ENCODE results near the gene CDC40. TPM values are rescaled to one million over a fixed set of nuclear protein-coding genes. Genes with fewer than 3 reads are reported as not detected.
"Not testable (repeated sequence)": the region's sequence is repeated elsewhere in the genome, so short reads cannot be mapped to it uniquely, and the experiment has no call there.

Gene CDC40
- total RNA-seq, 1 donor from 2014 or later: 30.0 TPM

DNA sequence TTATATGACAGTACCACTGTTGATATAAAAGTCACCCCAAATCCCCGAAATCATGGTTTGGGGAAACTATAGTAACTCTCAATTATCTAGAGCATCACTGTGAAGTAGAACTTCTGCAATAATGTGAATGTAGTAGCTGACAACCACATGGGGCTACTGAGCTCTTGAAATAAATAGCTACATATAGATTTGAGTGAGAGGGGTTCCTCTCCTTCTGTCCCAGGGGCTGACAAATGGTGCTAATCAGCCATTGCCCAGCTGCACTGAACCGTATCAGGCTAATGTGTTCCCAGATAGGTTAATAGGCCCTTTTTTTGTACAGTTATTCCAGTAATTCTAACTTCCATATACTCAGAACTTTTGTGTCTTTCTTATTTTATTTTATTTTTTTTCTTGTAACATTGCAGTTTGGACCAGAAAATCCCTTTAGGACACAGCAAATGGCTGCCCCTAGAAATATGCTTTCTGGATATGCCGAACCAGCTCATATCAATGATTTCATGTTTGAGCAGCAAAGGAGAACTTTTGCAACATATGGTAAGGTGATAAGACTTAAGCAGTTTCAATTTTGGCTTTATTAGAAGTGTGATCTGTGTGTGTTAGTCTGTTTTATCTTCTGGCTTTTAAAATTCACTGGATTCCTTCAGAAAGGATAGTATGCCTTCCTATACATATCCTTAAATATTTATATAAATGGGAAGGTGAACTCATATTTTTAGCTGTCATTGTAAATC, 21.1 kb downstream of the CDC40 start:
- DNase-seq: no peak

DNA sequence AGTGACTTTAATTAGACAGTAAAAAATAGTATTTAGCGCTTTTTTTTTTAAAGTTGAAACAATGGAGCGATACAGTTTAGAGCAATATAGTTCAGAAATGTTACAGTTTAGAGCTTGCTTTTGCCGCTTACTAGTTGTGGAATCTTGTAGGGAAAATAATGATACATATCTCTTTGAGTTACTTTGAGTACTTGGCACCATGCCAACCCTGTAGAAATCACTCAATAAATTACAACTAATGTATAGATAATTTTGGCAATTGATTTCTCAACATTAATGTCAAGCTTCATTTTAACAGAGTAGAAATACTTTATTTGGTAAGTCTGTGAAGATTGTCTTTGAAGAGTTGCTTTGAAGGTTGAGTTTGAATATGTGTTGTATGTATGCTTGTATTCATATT, 27.4 kb downstream of the CDC40 start:
- DNase-seq: no peak

DNA sequence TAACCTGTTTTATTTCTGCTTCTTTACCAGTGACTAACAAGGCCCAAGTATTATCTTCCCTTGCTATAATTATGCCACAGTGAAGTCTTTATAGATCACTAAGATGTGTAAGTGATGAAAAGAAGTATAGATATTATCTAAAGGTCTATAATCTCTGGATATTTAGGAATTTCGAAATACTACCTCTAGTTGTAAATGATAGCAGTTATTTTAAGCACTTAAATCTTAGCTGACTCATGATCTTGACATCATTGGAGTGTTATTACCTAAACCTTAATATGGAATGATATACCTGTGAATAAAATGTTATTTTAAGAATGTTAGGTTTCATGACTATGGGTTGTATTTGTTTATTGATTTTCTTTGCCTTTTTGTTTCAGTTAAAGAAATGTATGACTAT, 31.5 kb downstream of the CDC40 start:
- DNase-seq: no peak

DNA sequence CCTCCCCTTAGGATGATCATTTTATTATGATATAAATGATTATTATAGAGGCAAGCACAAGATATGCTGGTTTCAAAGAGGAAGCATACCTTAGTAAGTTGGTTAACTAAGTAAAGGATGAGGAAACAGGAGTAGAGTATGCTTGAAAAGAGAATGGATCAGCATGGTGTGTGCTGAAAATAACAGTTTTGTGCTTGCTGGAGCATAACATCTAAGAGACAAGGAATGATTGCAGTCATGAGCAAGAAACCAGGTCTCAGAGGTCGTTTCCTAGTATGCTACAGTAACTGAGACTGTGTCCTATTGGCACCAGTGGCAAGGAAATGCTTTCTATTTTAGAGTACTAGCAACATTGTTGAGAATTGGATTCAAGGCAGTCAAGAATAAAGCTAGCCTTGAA, 34.1 kb downstream of the CDC40 start:
- no peak for DNase-seq

DNA sequence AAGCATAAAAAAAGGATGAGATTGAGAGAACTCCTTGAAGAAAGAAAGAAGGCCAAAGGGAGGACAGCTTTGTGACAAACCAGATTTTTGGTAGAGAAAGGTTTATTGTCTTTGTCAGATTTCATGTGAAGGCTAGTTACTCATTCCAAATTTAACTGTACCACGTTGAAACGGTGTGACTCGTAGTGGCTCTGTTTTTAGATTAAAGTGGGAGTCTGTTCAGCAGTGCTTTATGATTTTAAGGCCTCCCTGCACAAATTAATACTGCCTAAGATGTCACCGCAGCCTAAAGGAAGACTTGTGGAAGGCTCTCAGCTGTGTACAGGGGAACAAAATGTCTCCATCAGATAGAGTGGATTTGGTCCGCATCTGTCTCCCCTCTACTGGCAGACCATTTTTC, 35.9 kb downstream of the CDC40 start:
- DNase-seq: no peak

DNA sequence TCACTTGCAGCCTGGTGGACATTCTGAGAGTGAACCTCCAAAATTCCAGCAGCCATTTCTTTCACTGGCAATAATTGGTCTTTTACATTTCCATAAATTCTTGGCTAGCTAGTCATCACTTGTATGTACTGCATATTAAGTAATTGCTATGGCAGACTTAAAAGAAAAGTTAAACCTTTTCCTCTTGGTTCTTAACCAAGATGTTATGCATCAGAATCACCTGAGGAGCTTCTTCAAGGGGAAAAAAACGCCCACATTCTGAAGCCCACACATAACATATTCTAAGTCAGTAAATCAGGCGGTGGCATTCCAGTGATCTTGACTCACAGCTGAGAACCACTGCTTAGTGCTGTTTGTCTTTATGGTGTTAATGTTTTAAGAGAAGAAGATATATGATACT, 37.0 kb downstream of the CDC40 start:
- no peak for DNase-seq

DNA sequence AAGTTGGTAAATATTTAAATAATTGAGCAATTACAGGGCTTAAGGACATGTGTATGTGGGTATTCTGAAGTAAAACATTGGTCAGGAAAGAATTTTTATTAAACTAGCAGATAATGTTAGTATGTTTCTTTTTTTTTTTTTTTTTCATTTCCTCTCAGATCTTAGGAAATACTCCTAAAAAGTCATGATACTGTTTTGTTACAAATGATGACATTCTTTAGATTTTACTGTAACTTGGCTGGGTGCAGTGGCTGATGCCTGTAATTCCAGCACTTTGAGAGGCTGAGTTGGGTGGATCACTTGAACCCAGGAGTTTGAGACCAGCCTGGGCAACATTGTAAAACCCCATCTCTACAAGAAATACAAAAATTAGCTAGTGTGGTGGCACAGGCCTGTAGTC, 41.5 kb downstream of the CDC40 start:
- DNase-seq: no peak

DNA sequence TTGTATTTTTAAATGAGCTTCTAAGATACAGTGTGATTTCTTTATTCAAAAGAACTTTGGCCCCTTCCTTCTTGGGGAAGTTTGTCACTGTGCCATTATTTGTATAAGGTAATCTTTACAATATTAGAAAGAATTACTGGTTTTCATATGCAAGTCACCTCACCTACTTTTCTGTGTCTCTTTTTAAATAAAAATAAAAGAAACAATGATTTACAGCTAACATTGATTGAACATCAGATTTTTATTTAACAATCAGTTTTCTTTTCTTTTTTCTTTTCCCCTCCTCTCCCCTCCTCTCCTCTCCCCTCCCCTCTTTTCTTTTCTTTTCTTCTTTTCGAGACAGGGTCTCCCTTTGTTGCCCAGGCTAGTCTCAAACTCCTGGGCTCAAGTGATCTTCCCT, 46.0 kb downstream of the CDC40 start:
- DNase-seq: no peak

DNA sequence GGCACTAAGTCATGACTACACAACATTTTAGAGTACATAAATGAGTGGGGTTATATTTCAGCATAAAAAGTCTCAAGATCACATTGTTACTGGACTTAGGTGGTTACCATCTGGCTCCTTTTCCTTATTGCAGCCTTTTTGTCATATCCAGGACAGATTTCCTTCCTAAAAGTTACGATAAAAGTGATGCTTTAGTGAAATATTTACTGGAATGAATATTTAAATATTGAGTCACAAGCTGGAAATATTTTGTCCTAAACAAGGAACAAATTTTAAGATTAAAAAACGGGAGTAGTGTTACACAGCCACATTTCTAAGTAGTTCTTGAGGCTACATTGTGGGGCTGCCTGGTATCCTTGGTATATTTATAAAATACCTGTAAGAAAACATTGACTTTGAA, 52.2 kb downstream of the CDC40 start:
- no peak for DNase-seq

DNA sequence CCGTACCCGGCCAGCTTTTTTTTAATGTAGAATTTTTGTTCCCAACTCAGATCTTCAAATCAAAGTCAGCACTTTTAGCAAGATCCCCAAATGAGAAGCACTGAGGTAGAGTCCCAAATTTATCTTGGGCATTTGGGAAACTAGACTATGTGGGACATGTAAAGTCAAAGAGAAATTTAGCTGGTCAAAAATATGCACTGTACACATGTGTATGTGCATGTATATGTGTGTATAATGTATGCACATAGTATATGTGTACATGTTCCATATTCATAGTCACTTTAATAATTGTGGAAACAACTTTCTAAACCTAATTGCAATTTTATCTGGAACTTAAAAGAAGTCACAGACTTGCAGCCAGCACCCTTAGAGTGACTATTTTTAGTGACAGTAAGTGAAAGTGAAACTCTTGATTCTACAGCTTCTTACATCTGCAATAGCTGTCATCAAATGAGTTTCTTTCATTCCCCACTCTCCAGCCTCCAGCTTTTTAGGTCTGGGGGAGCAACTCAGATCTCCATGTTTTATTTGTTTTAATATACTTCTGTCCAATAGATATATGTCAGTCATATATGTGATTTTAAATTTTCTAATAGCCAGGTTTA, 53.6 kb downstream of the CDC40 start:
- DNase-seq: no peak

DNA sequence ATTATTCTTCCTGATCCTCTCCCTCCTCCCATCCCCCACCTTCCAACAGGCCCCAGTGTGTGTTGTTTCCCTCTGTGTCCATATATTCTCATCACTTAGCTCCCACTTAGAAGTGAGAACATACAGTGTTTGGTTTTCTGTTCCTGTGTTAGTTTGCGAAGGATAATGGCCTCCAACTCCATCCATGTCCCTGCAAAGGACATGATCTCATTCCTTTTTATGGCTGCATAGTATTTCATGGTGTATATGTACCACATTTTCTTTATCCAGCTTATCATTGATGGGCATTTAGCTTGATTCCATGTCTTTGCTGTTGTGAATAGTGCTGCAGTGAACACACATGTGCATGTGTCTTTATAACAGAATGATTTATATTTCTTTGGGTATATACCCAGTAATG, 55.8 kb downstream of the CDC40 start:
- DNase-seq: not testable (repeated sequence)

DNA sequence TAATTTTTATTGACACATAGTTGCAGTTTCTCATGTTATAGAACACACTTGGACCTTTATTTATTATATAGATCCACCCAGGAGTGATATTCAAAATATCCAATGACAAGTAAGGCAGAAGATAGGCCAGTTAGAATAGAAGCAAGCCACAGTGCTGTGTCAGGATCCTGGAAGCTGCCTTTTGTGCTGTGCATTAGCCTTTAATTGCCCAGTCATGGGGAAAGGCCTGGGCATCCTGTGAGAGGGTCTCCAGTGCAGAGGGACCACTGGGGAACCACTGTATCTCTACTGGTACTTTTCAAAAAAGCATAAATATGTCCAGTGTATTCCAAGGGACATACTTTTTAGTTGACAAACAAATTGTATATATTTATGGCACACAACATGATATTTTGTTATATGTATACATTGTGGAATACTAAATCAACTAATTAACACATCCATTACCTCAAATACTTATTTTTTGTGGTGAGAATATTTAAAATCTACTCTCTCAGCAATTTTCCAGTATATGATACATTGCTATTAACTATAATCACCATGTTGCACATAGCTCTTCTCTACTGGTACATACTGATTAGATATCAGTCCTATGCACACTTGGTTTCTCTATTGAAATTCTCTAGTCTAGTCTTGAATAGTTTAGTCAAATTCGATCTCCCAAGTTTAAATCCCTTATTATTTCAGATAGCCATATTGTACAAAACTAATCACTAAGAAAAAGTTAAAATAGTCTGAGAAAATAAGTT, 59.5 kb downstream of the CDC40 start:
- DNase-seq: no peak

DNA sequence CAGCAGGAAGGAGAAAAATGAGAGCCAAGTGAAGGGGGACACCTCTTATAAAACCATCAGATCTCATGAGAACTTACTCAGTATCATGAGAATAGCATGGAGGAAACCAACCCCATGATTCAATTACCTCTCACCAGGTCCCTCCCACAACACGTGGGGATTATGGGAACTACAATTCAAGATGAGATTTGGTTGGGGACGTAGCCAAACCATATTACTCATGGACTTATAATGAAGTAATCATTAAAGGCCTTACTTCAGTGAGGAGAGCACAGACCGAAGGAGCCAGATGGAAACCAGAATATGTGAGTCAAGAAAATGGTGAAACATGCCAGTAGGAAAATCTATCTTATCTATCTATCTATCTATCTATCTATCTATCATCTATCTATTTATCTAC, 64.4 kb downstream of the CDC40 start:
- DNase-seq: not testable (repeated sequence)

DNA sequence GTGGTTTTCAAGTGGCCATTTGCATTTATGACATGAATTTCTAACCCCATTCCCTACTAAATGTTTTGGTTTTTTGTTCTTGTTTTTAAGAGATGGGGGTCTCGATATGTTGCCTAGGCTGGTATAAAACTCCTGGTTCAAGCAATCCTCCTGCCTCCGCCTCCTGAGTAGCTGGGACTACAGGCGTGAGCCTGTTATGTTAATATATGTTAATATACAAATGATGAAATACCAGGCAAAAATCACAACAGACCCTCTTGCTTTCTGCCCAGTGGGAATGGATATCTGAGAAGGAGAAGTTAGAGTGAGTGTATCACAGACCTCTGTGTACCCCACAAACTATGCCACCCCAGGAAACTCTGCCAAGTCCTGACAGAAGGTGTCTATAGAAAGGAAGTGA, 66.2 kb downstream of the CDC40 start:
- DNase-seq: no peak

DNA sequence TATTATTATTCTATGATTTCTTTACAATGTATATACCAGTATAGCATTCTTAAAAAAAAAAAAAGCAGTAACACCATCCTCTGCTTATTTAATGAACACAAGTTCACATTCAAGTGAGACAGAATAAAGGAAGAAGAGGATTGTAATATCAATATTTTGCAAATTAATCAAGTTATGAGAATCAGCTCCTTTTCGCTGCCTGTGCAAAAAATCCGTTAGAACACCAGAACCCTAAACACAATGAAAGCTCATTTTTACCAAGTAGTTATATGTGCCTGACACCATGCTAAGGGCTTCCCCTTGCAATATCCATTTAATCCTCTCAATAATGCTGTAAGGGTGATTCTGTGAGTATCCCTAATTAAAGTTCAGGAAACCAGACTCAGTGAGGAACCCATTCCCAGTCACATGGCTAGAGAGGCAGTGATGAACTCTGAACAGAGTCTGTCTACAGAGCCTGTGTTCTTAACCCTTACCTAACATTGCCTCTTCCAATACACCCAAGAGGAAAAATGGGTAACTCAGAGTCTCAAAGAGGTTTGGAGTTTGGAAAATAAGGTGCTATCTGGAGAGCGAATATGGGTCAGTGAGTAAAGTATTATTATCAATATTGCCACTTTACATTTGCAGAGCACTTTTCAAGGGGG, 66.8 kb downstream of the CDC40 start:
- no peak for DNase-seq

DNA sequence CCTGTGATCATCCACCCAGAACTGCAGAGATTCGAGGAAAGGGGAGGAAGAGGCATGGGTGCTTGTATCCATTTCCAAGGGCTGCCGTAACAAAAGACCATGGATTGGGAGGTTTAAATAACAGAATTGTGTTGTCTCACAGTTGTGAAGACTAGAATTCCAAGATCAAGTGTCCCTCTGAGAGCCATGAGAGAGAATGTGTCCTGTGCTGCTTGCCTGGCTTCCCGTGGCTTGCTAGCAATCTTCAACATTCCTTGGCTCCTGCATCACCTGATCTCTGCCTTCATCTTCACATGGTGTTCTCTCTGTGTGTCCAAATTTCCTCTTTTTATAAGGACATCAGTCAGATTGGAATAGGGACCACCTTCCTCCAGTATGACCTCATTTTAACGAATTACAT, 69.8 kb downstream of the CDC40 start:
- no peak for DNase-seq

DNA sequence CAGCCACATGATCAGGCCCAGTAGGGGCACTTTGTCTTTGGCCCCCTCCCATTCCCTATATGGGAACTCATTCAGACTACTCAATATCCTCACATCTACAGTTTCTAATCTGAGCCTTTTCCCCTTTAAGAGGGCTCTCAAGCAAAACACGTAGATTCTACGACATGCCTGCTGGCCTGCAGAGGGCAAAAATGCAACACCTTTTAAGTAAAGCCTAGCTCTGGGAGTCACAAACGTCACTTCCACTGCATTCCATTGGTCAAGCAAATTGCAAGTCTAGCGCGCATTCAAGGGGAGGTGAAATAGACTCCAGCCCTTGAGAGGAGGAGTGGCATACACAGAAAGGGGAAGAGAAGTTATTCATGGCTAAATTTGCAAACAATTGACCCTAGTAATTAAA, 70.6 kb downstream of the CDC40 start:
- DNase-seq: no peak

DNA sequence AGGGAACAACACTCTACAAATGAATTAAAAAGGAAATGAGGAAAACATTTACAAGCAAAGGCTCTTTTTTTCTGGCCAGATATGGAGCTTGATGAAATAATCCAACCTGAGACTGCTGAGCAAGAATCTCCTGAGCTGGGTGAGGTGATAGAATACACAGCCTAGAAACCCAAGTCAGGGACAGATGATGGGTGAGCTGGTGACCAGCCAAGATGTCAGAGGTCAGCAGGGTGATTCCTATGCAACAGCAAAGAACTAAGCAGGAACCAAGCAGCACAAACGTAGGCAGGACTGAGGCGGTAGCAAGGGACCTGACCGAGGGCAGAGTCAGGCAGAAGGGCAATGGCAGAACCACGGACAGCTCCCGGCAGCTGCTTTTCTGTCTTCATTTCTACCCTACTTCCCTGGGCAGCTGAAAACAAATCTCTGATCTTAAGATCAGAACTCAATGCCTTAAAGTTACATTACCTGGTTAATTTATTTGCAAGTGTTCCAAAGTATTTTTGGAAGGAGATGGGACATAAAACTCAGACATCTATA, 75.1 kb downstream of the CDC40 start:
- DNase-seq: peak; percentile 42

DNA sequence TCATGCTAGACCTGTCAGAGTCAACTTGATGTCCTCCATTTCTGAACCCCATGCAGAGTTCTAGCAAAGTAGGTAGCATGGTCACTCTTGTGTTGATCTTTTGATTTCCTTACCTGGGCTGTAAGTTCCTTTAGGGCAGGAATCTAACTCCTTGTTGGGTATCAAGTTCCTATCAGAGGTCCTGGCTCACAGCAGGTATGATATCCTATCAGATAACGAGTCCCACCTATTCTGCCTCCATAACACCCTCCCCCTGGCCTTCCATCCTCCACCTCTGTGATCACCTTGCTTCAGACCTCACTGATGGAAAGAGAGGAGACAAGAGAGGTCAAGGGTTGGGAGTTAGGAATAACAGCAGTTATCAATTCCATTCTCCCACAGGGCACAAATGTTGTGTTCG, 76.1 kb downstream of the CDC40 start:
- DNase-seq: no peak

DNA sequence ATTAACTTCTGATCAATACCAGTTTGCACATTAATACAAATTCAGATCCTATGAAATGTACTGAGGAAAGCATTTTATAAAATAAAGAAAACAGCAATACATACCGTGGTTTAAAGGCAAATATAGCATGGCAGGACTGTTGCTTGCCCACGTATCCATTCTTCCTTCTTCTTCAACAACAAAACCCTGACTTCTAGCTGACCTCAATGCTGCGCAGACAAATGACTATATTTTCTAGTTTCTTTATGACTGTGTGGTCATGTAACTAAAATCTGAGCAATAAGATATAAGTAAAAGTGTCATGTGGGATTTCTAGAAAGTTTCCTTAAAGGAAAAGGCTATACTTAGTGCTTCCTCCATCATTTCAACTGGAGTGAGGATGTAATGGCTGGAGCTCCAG, 85.0 kb downstream of the CDC40 start:
- no peak for DNase-seq

DNA sequence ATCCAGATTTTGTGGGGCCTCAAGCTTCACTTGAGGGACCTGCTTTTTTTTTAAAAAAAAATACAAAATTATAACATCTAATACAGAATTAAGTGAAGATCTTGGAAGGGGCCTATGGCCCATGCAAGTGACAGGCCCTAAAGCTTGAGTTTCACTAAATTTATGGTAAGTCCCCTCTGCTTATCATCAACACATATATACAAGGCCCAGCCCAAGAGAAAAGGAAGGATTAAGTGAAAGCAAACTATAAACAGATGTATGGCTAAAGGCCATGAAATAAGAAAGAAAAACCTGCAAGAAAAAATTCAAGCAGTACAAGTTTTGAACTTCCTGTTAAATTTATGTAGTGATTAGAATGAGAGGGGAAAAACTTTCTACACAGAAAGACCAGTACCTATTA, 86.8 kb downstream of the CDC40 start:
- DNase-seq: peak; percentile 54

DNA sequence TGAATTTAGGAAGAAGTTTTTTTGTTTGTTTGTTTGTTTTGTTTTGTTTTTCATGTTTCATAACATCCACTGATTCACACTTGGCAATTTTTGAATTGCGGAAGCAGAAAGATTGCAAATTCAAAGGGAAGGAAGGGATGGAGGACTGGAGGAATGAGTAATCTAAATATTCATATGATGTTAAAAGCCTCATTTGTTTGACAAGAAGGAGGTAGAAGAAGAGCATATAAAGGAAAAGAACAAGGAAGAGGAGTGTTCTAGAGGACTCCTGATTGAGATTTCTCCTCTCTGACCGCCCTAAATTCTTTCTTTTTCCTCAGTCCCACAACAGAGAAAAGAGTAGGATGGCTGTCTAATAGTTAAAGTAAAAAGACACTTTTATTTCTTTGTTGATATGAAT, 89.4 kb downstream of the CDC40 start:
- DNase-seq: no peak

DNA sequence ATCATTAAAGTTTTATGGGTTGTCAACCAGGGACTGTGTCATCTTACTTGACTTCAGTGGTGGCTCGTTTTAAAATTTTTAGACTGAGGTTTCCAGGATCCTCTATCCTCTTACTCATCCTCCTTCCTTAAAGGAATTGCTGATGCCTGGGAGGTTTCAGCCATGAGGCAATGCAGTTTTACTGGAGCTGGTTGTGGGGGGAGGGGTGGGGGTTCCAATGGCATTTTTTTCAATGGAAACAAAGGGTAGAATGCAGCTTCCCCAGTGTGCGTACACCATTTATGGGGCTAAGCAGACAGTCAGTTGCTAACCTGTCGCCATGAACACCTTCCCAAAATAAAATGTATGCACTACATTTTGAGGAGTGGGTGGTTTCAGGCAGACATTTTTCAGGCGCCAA, 89.9 kb downstream of the CDC40 start:
- DNase-seq: no peak
